Measurements from ENCODE around the gene IGF2BP3. TPM values are rescaled to one million over a fixed set of nuclear protein-coding genes. Genes with fewer than 3 reads are reported as not detected.
"Not testable (repeated sequence)": the region's sequence is repeated elsewhere in the genome, so short reads cannot be mapped to it uniquely, and the experiment has no call there.

Gene IGF2BP3
- polyA plus RNA-seq = 10 to 100 TPM in 1 of 4 donors, under 1 TPM in 1, not detected in 2; 0.75 to 66.3 TPM
- long read RNA-seq, donor 1, full-length matches to known transcripts = 9 of 19 reads
- long read RNA-seq, donor 1, partial matches to known transcripts = 10 of 19 reads
- long read RNA-seq, donor 1, other reads (novel, unspliced or antisense) = 0 of 19 reads
- long read RNA-seq, donor 2, full-length matches to known transcripts = 2 of 2 reads
- long read RNA-seq, donor 2, partial matches to known transcripts = 0 of 2 reads
- long read RNA-seq, donor 2, other reads (novel, unspliced or antisense) = 0 of 2 reads
- long read RNA-seq, donor 3, full-length matches to known transcripts = 3 of 9 reads
- long read RNA-seq, donor 3, partial matches to known transcripts = 6 of 9 reads
- long read RNA-seq, donor 3, other reads (novel, unspliced or antisense) = 0 of 9 reads
- long read RNA-seq, donor 4 = 0 reads
- long read RNA-seq, donor 5, partial matches to known transcripts = 0 of 1 reads
- long read RNA-seq, donor 5, other reads (novel, unspliced or antisense) = 0 of 1 reads
- long read RNA-seq, donor 6, full-length matches to known transcripts = 4 of 4 reads
- long read RNA-seq, donor 6, partial matches to known transcripts = 0 of 4 reads
- long read RNA-seq, donor 6, other reads (novel, unspliced or antisense) = 0 of 4 reads
- long read RNA-seq, donor 7, full-length matches to known transcripts = 1 of 1 reads
- long read RNA-seq, donor 7, partial matches to known transcripts = 0 of 1 reads
- long read RNA-seq, donor 7, other reads (novel, unspliced or antisense) = 0 of 1 reads
- long read RNA-seq, donor 8 = 0 reads
- long read RNA-seq, donor 9, full-length matches to known transcripts = 4 of 4 reads
- long read RNA-seq, donor 9, partial matches to known transcripts = 0 of 4 reads
- long read RNA-seq, donor 9, other reads (novel, unspliced or antisense) = 0 of 4 reads
- long read RNA-seq, donor 10, full-length matches to known transcripts = 5 of 5 reads
- long read RNA-seq, donor 10, partial matches to known transcripts = 0 of 5 reads
- long read RNA-seq, donor 10, other reads (novel, unspliced or antisense) = 0 of 5 reads

GRCh38 chr7:23470330-23471105, at the start of gene IGF2BP3:
TSS of gene IGF2BP3 (minus strand) at chr7:23470491. CDS start at chr7:23470110, 381 bp downstream.
- 1 to 2% (median 1%) methylated on average over 34 of the region's 34 CpGs for WGBS, 3 donors
- peak within 1 kb of the TSS in 1 of 3 donors; percentile 98 for H3K27ac ChIP-seq (ENCODE audit: low read depth in 1 of 3, low read length in 2 of 3)
- FAIRE-seq (no peak), DNase-seq (peak; percentile 35 to 94)
- peaks cover 10 to 25% (median 18%) of the 10 kb centered on the region in 3 donors for H3K4me1 ChIP-seq (ENCODE audit: control insufficient read depth in 3 of 3, insufficient read depth in 2 of 3, low read depth in 1 of 3, low read length in 2 of 3)
- no peaks in the 10 kb centered on the region for H3K9me3 ChIP-seq (ENCODE audit: control insufficient read depth in 2 of 2, insufficient read depth in 1 of 2, low read depth in 1 of 2, low read length in 1 of 2)
- peaks cover 0 to 4% (median 0%) of the 10 kb centered on the region in 3 donors for H3K36me3 ChIP-seq (ENCODE audit: control insufficient read depth in 3 of 3, insufficient read depth in 2 of 3, low read depth in 1 of 3, low read length in 3 of 3)
- peaks cover 0 to 48% (median 14%) of the 10 kb centered on the region in 3 donors for H3K27me3 ChIP-seq (ENCODE audit: control insufficient read depth in 3 of 3, insufficient read depth in 3 of 3, low read length in 3 of 3)
- peak within 1 kb of the TSS in 2 of 3 donors; percentile 37 to 62 for H3K4me3 ChIP-seq (ENCODE audit: low read depth in 1 of 3, low read length in 3 of 3)

GRCh38 chr7:23514755-23515154, 44.5 kb upstream of the IGF2BP3 start:
- DNase-seq (no peak), FAIRE-seq (no peak)
- Histone ChIP-seq H3K4me1 (ENCODE audit: control insufficient read depth in 3 of 3, insufficient read depth in 2 of 3, low read depth in 1 of 3, low read length in 2 of 3) (no peaks in the 10 kb centered on the region), H3K36me3 (ENCODE audit: control insufficient read depth in 3 of 3, insufficient read depth in 2 of 3, low read depth in 1 of 3, low read length in 3 of 3) (peaks cover 14 to 75% (median 19%) of the 10 kb centered on the region in 3 donors), H3K27ac (ENCODE audit: low read depth in 1 of 3, low read length in 2 of 3) (no peak overlapping the region), H3K9me3 (ENCODE audit: control insufficient read depth in 2 of 2, insufficient read depth in 1 of 2, low read depth in 1 of 2, low read length in 1 of 2) (no peaks in the 10 kb centered on the region), H3K27me3 (ENCODE audit: control insufficient read depth in 3 of 3, insufficient read depth in 3 of 3, low read length in 3 of 3) (no peaks in the 10 kb centered on the region), H3K4me3 (ENCODE audit: low read depth in 1 of 3, low read length in 3 of 3) (no peak overlapping the region)
- WGBS, 3 donors = 77 to 85% (median 77%) methylated on average over 2 of the region's 2 CpGs

- not testable (repeated sequence) for FAIRE-seq; H3K27me3 ChIP-seq (ENCODE audit: control insufficient read depth in 3 of 3, insufficient read depth in 3 of 3, low read length in 3 of 3); H3K4me1 ChIP-seq (ENCODE audit: control insufficient read depth in 3 of 3, insufficient read depth in 2 of 3, low read depth in 1 of 3, low read length in 2 of 3); DNase-seq; H3K27ac ChIP-seq (ENCODE audit: low read depth in 1 of 3, low read length in 2 of 3); H3K9me3 ChIP-seq (ENCODE audit: control insufficient read depth in 2 of 2, insufficient read depth in 1 of 2, low read depth in 1 of 2, low read length in 1 of 2); H3K4me3 ChIP-seq (ENCODE audit: low read depth in 1 of 3, low read length in 3 of 3)
- H3K36me3 ChIP-seq (ENCODE audit: control insufficient read depth in 3 of 3, insufficient read depth in 2 of 3, low read depth in 1 of 3, low read length in 3 of 3) = peaks cover 16 to 77% (median 16%) of the 10 kb centered on the region in 3 donors
- WGBS, 3 donors = 86 to 90% (median 89%) methylated on average over 6 of the region's 6 CpGs
Measured at GRCh38 chr7:23513746-23514145, 43.5 kb upstream of the IGF2BP3 start.

- H3K4me1 ChIP-seq (ENCODE audit: control insufficient read depth in 3 of 3, insufficient read depth in 2 of 3, low read depth in 1 of 3, low read length in 2 of 3) = no peaks in the 10 kb centered on the region
- no peak overlapping the region for H3K4me3 ChIP-seq (ENCODE audit: low read depth in 1 of 3, low read length in 3 of 3)
- DNase-seq (no peak), FAIRE-seq (no peak)
- H3K27me3 ChIP-seq (ENCODE audit: control insufficient read depth in 3 of 3, insufficient read depth in 3 of 3, low read length in 3 of 3) = no peaks in the 10 kb centered on the region
- H3K36me3 ChIP-seq (ENCODE audit: control insufficient read depth in 3 of 3, insufficient read depth in 2 of 3, low read depth in 1 of 3, low read length in 3 of 3) = peaks cover 0 to 11% (median 0%) of the 10 kb centered on the region in 3 donors
- whole genome bisulfite sequencing, 3 donors = 86 to 95% (median 92%) methylated on average over 9 of the region's 9 CpGs
- H3K27ac ChIP-seq (ENCODE audit: low read depth in 1 of 3, low read length in 2 of 3) = no peak overlapping the region
- no peaks in the 10 kb centered on the region for H3K9me3 ChIP-seq (ENCODE audit: control insufficient read depth in 2 of 2, insufficient read depth in 1 of 2, low read depth in 1 of 2, low read length in 1 of 2)
Measured at GRCh38 chr7:23494009-23494408, 23.7 kb upstream of the IGF2BP3 start.

GRCh38 chr7:23491502-23491901, 21.2 kb upstream of the IGF2BP3 start:
- DNase-seq (no peak), FAIRE-seq (no peak)
- Histone ChIP-seq H3K27me3 (ENCODE audit: control insufficient read depth in 3 of 3, insufficient read depth in 3 of 3, low read length in 3 of 3) (no peaks in the 10 kb centered on the region), H3K9me3 (ENCODE audit: control insufficient read depth in 2 of 2, insufficient read depth in 1 of 2, low read depth in 1 of 2, low read length in 1 of 2) (no peaks in the 10 kb centered on the region), H3K27ac (ENCODE audit: low read depth in 1 of 3, low read length in 2 of 3) (no peak overlapping the region), H3K4me3 (ENCODE audit: low read depth in 1 of 3, low read length in 3 of 3) (no peak overlapping the region), H3K4me1 (ENCODE audit: control insufficient read depth in 3 of 3, insufficient read depth in 2 of 3, low read depth in 1 of 3, low read length in 2 of 3) (no peaks in the 10 kb centered on the region), H3K36me3 (ENCODE audit: control insufficient read depth in 3 of 3, insufficient read depth in 2 of 3, low read depth in 1 of 3, low read length in 3 of 3) (peaks cover 0 to 8% (median 0%) of the 10 kb centered on the region in 3 donors)
- 57 to 72% (median 63%) methylated on average over 3 of the region's 3 CpGs for WGBS, 3 donors

GRCh38 chr7:23490357-23491135, 20.3 kb upstream of the IGF2BP3 start:
- H3K4me1 ChIP-seq (ENCODE audit: control insufficient read depth in 3 of 3, insufficient read depth in 2 of 3, low read depth in 1 of 3, low read length in 2 of 3) = no peaks in the 10 kb centered on the region
- WGBS, 3 donors = 34 to 56% (median 51%) methylated on average over 54 to 56 of the region's 56 CpGs
- H3K27me3 ChIP-seq (ENCODE audit: control insufficient read depth in 3 of 3, insufficient read depth in 3 of 3, low read length in 3 of 3) = no peaks in the 10 kb centered on the region
- peaks cover 0 to 8% (median 0%) of the 10 kb centered on the region in 3 donors for H3K36me3 ChIP-seq (ENCODE audit: control insufficient read depth in 3 of 3, insufficient read depth in 2 of 3, low read depth in 1 of 3, low read length in 3 of 3)
- DNase-seq = peak in 1 of 2 donors; percentile 77
- no peak for FAIRE-seq
- peak overlapping the region; percentile 30 to 74 (median 31) for H3K4me3 ChIP-seq (ENCODE audit: low read depth in 1 of 3, low read length in 3 of 3)
- no peaks in the 10 kb centered on the region for H3K9me3 ChIP-seq (ENCODE audit: control insufficient read depth in 2 of 2, insufficient read depth in 1 of 2, low read depth in 1 of 2, low read length in 1 of 2)
- peak overlapping the region in 2 of 3 donors; percentile 32 to 84 for H3K27ac ChIP-seq (ENCODE audit: low read depth in 1 of 3, low read length in 2 of 3)

GRCh38 chr7:23488714-23489113, 18.4 kb upstream of the IGF2BP3 start:
- 98 to 99% (median 99%) methylated on average over 11 to 13 of the region's 13 CpGs for WGBS, 3 donors
- not testable (repeated sequence) for H3K9me3 ChIP-seq (ENCODE audit: control insufficient read depth in 2 of 2, insufficient read depth in 1 of 2, low read depth in 1 of 2, low read length in 1 of 2); H3K4me1 ChIP-seq (ENCODE audit: control insufficient read depth in 3 of 3, insufficient read depth in 2 of 3, low read depth in 1 of 3, low read length in 2 of 3); H3K27ac ChIP-seq (ENCODE audit: low read depth in 1 of 3, low read length in 2 of 3); FAIRE-seq; DNase-seq; H3K27me3 ChIP-seq (ENCODE audit: control insufficient read depth in 3 of 3, insufficient read depth in 3 of 3, low read length in 3 of 3); H3K36me3 ChIP-seq (ENCODE audit: control insufficient read depth in 3 of 3, insufficient read depth in 2 of 3, low read depth in 1 of 3, low read length in 3 of 3); H3K4me3 ChIP-seq (ENCODE audit: low read depth in 1 of 3, low read length in 3 of 3)

All from small intestine (tissue), 16 donors.